Mesothelial cell of epicardium (in vitro differentiated cells): ENCODE results near the gene TIMP3. TPM values are rescaled to one million over a fixed set of nuclear protein-coding genes. Genes with fewer than 3 reads are reported as not detected.
A peak's percentile ranks its signal among the peaks of the same experiment; 100 is the strongest.

Source experiments
- DNase-seq, 2 experiments: peaks; one replicate each; pipeline ENCODE4 v3.0.0; 2021; ENCODE audit warnings: low spot score in 2 of 2; ENCODE audit not compliant: unreplicated experiment in 2 of 2
- H3K27ac Mint-ChIP-seq: 2 replicates; pipeline ENCODE4 v1.8.0; 2021; ENCODE audit warnings: mixed read lengths
- H3K27me3 Mint-ChIP-seq: 2 replicates; pipeline ENCODE4 v1.8.0; 2021; ENCODE audit warnings: low read depth, mixed read lengths
- H3K36me3 Mint-ChIP-seq: 2 replicates; pipeline ENCODE4 v1.8.0; 2021; ENCODE audit warnings: mixed read lengths
- H3K4me1 Mint-ChIP-seq: 2 replicates; pipeline ENCODE4 v1.8.0; 2021; ENCODE audit warnings: mixed read lengths
- H3K4me3 Mint-ChIP-seq: 2 replicates; pipeline ENCODE4 v1.8.0; 2021; ENCODE audit warnings: mild to moderate bottlenecking, moderate library complexity, mixed read lengths
- H3K9me3 Mint-ChIP-seq: 2 replicates; pipeline ENCODE4 v1.8.0; 2021; ENCODE audit warnings: mixed read lengths
- total RNA-seq: library from RNA; stranded (reverse); gene quantifications from 3 replicates; pipeline ENCODE4 v1.2.1, GENCODE V29; 2021
- TF ChIP-seq, protein P1 (sequence below): fragments of 200-600 bp; sonication (generic); IDR thresholded peaks from one replicate; pipeline ENCODE4 v1.5.0; 2021; ENCODE audit warnings: antibody characterized with exemption; ENCODE audit not compliant: unreplicated experiment

Gene TIMP3
- total RNA-seq, 1 donor from 2014 or later, result 67.2 TPM

DNA sequence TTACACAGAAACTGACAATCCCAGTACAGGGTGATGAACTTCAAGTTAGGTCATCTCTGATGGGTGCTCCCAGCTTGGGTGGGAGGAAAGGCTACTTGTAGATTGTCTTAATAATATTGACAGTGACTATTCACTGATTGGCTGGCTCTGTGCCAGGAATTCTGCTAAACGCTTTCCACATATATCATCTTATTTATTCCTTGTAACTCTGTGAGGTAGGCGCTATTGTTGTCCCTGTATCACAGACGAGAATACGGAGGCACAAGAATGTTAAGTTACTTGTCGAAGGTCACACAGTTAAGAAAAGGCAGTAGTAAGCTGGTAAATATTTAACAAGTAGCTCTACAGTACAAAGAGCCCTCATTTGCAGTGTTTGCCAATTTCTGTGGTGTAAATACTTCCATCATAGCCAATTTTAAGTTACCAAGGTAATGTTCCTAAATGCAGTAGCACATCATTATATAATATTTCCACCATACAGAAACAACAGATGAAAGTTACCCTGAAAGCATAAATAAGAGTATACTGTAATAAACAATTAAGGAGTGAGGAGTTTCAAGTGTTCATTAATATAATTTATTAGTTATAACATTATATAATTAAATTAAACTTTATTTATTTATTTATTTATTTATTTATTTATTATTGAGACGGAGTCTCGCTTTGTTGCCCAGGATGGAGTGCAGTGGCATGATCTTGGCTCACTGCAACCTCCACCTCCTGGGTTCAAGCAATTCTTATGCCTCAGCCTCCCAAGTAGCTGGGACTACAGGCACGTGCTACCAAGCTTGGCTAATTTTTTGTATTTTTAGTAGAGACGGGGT is 11.5 kb upstream of the TIMP3 start:
- TF ChIP-seq, protein P1, sequence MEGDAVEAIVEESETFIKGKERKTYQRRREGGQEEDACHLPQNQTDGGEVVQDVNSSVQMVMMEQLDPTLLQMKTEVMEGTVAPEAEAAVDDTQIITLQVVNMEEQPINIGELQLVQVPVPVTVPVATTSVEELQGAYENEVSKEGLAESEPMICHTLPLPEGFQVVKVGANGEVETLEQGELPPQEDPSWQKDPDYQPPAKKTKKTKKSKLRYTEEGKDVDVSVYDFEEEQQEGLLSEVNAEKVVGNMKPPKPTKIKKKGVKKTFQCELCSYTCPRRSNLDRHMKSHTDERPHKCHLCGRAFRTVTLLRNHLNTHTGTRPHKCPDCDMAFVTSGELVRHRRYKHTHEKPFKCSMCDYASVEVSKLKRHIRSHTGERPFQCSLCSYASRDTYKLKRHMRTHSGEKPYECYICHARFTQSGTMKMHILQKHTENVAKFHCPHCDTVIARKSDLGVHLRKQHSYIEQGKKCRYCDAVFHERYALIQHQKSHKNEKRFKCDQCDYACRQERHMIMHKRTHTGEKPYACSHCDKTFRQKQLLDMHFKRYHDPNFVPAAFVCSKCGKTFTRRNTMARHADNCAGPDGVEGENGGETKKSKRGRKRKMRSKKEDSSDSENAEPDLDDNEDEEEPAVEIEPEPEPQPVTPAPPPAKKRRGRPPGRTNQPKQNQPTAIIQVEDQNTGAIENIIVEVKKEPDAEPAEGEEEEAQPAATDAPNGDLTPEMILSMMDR, result no peak
- Mint-ChIP-seq H3K36me3 (peaks cover 10% of the 10 kb centered on the region), H3K4me1 (peaks cover 36% of the 10 kb centered on the region), H3K27me3 (no peaks in the 10 kb centered on the region), H3K9me3 (peaks cover 13% of the 10 kb centered on the region), H3K4me3 (no peak overlapping the region), H3K27ac (peak overlapping the region; percentile 99)
- no peak for DNase-seq

DNA sequence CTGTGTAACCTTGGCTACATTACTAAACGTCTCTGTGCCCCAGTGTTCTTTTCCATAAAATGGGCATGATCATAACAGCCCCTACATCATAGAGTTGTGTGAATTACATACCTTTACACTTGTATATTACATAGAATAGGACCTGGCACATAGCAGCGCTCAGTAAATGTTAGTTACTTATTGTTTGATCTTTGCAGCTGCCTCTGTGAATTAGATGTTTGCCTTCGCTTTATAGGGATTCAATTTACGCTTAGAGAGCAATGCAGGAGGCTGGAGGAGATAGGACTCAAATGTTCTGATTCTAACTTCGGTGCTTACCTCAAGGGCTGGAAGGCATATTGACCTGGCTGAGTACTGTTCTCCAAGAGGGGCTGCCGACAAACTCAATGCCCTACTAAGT is 10.4 kb upstream of the TIMP3 start:
- no peak for DNase-seq
- peaks cover 36% of the 10 kb centered on the region for H3K4me1 Mint-ChIP-seq
- no peak overlapping the region for H3K4me3 Mint-ChIP-seq
- TF ChIP-seq, protein P1, result no peak
- peaks cover 8% of the 10 kb centered on the region for H3K36me3 Mint-ChIP-seq
- H3K27ac Mint-ChIP-seq, result no peak overlapping the region
- H3K9me3 Mint-ChIP-seq, result peaks cover 13% of the 10 kb centered on the region
- H3K27me3 Mint-ChIP-seq, result no peaks in the 10 kb centered on the region

DNA sequence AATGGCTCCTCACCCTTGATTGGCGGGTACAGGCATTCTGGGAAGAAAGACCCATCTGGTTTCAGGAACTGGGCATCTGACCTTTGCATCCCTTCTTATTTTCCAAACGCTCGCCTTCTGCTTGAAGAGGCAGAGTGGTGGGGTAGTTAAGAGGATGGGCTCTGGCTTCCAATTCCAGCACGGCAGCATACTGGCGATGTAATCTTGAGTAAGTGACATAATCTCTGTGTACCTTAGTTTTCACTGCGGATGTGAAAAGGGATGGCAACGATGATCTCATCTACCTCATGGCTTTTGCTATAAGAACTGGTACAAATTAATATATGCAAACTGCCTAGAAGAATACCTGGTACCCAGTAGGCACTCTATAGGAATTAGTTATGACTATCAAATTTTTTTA is 10.0 kb upstream of the TIMP3 start:
- Mint-ChIP-seq H3K27me3 (no peaks in the 10 kb centered on the region), H3K36me3 (peaks cover 7% of the 10 kb centered on the region), H3K4me3 (no peak overlapping the region), H3K9me3 (peaks cover 13% of the 10 kb centered on the region), H3K4me1 (peaks cover 37% of the 10 kb centered on the region), H3K27ac (no peak overlapping the region)
- DNase-seq, result no peak
- TF ChIP-seq, protein P1, result no peak

DNA sequence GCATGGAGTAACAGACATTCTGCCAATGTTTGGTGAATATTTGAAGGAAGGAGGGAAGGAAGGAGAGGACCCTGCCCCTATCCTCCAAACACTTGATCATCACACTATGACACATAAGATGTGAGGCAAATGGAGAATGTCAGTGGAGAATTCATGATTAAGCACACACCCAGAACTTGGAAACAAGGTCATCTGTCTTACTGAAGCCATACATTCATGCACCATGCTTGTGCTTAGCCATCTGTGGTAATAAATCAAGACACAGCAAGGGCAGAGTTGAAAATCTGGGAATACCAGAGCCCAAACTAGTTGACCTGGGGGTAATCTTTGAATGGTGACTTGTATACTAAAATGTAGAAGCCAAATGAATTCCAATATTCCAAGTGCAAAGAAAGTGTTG is 7.9 kb upstream of the TIMP3 start:
- Mint-ChIP-seq H3K9me3 (peaks cover 13% of the 10 kb centered on the region), H3K27me3 (no peaks in the 10 kb centered on the region), H3K36me3 (peaks cover 7% of the 10 kb centered on the region), H3K27ac (no peak overlapping the region), H3K4me1 (peaks cover 41% of the 10 kb centered on the region), H3K4me3 (no peak overlapping the region)
- TF ChIP-seq, protein P1, result no peak
- DNase-seq, result no peak

DNA sequence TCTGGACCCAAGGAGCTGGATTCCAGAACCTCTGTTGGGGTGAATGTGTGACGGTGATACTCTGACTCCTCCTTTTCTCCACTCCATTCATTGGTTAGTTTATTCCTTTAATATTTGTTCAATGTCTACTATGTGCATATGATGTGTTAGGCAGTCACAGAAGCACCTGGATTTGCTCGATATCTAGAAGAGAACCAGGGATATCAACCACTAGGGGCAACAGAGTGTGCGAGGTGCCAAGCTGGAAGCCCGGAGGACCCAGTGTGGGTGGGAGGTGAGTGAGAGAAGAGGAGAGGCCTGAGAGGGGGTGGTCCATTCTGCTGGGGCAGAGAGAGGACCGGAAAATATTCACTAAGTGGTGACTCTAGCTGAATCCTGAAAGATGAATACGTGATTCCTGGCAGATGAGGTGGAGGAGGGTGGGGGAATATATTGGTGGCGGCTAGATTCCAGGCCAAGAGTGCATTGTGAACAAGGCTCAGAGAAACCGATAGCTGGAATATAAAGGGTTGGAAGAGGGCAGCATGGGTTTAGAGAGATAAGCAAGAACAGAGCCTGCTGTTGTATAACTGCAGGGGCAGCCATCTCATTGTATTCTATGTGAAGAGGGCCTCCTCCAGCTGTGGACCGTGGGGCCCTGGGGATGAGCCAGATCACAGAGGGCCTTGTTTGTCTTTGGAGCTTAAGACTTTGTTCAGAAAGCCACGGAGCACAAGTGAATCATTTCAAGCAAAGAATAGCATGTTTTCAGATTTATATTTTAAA is 6.9 kb upstream of the TIMP3 start:
- Mint-ChIP-seq H3K4me1 (peaks cover 31% of the 10 kb centered on the region), H3K9me3 (peaks cover 13% of the 10 kb centered on the region), H3K4me3 (no peak overlapping the region), H3K27ac (peak overlapping the region; percentile 7), H3K27me3 (no peaks in the 10 kb centered on the region), H3K36me3 (peaks cover 7% of the 10 kb centered on the region)
- DNase-seq, result no peak
- TF ChIP-seq, protein P1, result no peak
